Measurements from ENCODE around the gene PSMG4. TPM values are rescaled to one million over a fixed set of nuclear protein-coding genes. Genes with fewer than 3 reads are reported as not detected.

PSMG4 gene
- total and polyA plus RNA-seq, 2 of the 8 experiments (the other 6 are each of a cell fraction or from before 2014, with no cell fraction given), result 40.6 to 113 TPM

DNA sequence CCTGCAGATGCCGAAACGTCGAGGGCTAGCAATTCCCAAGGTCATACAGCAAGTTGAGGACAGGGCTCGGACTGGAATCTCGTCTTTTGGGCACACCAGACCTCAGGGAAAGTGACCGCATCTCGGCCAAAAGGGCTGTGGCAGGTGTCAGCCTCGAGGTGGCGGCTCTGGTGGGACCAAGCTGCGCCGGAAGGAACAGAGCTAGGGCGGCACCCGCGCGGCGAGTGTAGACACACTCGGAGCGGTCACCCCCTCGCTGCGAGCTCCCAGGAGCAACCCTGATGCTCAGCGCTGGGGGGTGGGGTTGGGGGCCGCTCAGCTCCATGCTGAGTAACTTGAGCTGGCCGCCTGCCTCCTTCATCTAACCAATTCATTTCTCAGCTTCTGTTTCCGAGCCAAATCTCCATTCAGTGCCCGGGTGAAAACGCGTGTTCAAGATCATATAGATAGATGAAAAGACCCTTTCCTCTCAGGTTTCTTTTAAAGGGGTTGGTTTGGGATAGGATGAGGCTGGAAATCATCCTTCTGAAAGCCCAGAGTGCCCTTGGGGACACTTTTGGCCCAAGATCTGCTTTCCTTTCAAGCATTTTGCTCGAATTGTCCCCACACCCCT lies 29.1 kb upstream of the PSMG4 start (continued):
- TF ChIP-seq, protein P1, sequence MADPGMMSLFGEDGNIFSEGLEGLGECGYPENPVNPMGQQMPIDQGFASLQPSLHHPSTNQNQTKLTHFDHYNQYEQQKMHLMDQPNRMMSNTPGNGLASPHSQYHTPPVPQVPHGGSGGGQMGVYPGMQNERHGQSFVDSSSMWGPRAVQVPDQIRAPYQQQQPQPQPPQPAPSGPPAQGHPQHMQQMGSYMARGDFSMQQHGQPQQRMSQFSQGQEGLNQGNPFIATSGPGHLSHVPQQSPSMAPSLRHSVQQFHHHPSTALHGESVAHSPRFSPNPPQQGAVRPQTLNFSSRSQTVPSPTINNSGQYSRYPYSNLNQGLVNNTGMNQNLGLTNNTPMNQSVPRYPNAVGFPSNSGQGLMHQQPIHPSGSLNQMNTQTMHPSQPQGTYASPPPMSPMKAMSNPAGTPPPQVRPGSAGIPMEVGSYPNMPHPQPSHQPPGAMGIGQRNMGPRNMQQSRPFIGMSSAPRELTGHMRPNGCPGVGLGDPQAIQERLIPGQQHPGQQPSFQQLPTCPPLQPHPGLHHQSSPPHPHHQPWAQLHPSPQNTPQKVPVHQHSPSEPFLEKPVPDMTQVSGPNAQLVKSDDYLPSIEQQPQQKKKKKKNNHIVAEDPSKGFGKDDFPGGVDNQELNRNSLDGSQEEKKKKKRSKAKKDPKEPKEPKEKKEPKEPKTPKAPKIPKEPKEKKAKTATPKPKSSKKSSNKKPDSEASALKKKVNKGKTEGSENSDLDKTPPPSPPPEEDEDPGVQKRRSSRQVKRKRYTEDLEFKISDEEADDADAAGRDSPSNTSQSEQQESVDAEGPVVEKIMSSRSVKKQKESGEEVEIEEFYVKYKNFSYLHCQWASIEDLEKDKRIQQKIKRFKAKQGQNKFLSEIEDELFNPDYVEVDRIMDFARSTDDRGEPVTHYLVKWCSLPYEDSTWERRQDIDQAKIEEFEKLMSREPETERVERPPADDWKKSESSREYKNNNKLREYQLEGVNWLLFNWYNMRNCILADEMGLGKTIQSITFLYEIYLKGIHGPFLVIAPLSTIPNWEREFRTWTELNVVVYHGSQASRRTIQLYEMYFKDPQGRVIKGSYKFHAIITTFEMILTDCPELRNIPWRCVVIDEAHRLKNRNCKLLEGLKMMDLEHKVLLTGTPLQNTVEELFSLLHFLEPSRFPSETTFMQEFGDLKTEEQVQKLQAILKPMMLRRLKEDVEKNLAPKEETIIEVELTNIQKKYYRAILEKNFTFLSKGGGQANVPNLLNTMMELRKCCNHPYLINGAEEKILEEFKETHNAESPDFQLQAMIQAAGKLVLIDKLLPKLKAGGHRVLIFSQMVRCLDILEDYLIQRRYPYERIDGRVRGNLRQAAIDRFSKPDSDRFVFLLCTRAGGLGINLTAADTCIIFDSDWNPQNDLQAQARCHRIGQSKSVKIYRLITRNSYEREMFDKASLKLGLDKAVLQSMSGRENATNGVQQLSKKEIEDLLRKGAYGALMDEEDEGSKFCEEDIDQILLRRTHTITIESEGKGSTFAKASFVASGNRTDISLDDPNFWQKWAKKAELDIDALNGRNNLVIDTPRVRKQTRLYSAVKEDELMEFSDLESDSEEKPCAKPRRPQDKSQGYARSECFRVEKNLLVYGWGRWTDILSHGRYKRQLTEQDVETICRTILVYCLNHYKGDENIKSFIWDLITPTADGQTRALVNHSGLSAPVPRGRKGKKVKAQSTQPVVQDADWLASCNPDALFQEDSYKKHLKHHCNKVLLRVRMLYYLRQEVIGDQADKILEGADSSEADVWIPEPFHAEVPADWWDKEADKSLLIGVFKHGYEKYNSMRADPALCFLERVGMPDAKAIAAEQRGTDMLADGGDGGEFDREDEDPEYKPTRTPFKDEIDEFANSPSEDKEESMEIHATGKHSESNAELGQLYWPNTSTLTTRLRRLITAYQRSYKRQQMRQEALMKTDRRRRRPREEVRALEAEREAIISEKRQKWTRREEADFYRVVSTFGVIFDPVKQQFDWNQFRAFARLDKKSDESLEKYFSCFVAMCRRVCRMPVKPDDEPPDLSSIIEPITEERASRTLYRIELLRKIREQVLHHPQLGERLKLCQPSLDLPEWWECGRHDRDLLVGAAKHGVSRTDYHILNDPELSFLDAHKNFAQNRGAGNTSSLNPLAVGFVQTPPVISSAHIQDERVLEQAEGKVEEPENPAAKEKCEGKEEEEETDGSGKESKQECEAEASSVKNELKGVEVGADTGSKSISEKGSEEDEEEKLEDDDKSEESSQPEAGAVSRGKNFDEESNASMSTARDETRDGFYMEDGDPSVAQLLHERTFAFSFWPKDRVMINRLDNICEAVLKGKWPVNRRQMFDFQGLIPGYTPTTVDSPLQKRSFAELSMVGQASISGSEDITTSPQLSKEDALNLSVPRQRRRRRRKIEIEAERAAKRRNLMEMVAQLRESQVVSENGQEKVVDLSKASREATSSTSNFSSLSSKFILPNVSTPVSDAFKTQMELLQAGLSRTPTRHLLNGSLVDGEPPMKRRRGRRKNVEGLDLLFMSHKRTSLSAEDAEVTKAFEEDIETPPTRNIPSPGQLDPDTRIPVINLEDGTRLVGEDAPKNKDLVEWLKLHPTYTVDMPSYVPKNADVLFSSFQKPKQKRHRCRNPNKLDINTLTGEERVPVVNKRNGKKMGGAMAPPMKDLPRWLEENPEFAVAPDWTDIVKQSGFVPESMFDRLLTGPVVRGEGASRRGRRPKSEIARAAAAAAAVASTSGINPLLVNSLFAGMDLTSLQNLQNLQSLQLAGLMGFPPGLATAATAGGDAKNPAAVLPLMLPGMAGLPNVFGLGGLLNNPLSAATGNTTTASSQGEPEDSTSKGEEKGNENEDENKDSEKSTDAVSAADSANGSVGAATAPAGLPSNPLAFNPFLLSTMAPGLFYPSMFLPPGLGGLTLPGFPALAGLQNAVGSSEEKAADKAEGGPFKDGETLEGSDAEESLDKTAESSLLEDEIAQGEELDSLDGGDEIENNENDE (IDR thresholded peaks at IDR 0.05; ENCODE audit: insufficient replicate concordance, low read length), result no peak
- no peak for TF ChIP-seq HDAC6 (IDR thresholded peaks at IDR 0.05; ENCODE audit: low read depth, low read length)
- no peak for TF ChIP-seq TEAD4 (IDR thresholded peaks at IDR 0.05; ENCODE audit: low read depth, low read length)
- TF ChIP-seq CTBP2 (IDR thresholded peaks at IDR 0.05; ENCODE audit: borderline replicate concordance, insufficient read depth, insufficient read length, low read length), result no peak
- TF ChIP-seq SP4 (IDR thresholded peaks at IDR 0.05; ENCODE audit: low read length), result no peak
- TF ChIP-seq EP300 (IDR thresholded peaks at IDR 0.05; ENCODE audit: borderline replicate concordance in 1 of 2, low read depth in 2 of 2, low read length in 2 of 2), result no peak

All from H1 (cell line).